ENCODE measurements around the gene S100Z. TPM values are rescaled to one million over a fixed set of nuclear protein-coding genes. Genes with fewer than 3 reads are reported as not detected.

The S100Z gene
- total and polyA plus RNA-seq, 7 donors = 0.25 to 0.69 (median 0.60) TPM; not detected in 4

- Histone ChIP-seq H3K36me3 (no peaks in the 10 kb centered on the region), H3K27me3 (no peaks in the 10 kb centered on the region), H3K4me1 (no peaks in the 10 kb centered on the region), H3K27ac (no peak overlapping the region), H3K9me3 (no peaks in the 10 kb centered on the region), H3K4me3 (no peak overlapping the region)
- intact Hi-C loops (cut with DNase I) = no loop called here
- no peak for DNase-seq
- 90 to 92% methylated on average over 2 of the region's 2 CpGs for WGBS, 2 donors
- TF ChIP-seq EP300 (IDR thresholded peaks at IDR 0.05) = no peak
- no peak for TF ChIP-seq CTCF (IDR thresholded peaks at IDR 0.05)
- no peak for TF ChIP-seq POLR2A (IDR thresholded peaks at IDR 0.05)
- no peak for TF ChIP-seq POLR2AphosphoS5 (IDR thresholded peaks at IDR 0.05)
Measured at GRCh38 chr5:76946090-76946489, 96.3 kb downstream of the S100Z start.

- no peaks in the 10 kb centered on the region for H3K4me1 ChIP-seq
- H3K27me3 ChIP-seq = no peaks in the 10 kb centered on the region
- intact Hi-C loops (cut with DNase I) = no loop called here
- H3K4me3 ChIP-seq = no peak overlapping the region
- WGBS, 2 donors = 66 to 67% methylated on average over 4 of the region's 4 CpGs
- H3K36me3 ChIP-seq = no peaks in the 10 kb centered on the region
- no peak overlapping the region for H3K27ac ChIP-seq
- H3K9me3 ChIP-seq = no peaks in the 10 kb centered on the region
- no peak for DNase-seq
- TF ChIP-seq POLR2AphosphoS5 (IDR thresholded peaks at IDR 0.05) (no peak), EP300 (IDR thresholded peaks at IDR 0.05) (no peak), POLR2A (IDR thresholded peaks at IDR 0.05) (no peak), CTCF (IDR thresholded peaks at IDR 0.05) (no peak)
Measured at GRCh38 chr5:76947082-76947503, 97.3 kb downstream of the S100Z start.

- Histone ChIP-seq H3K36me3 (no peaks in the 10 kb centered on the region), H3K4me3 (peak within 1 kb of the TSS in 3 of 4 donors; percentile 20 to 37 (median 37)), H3K27ac (no peak within 1 kb of the TSS), H3K4me1 (peaks cover 0 to 15% (median 6%) of the 10 kb centered on the region in 4 donors), H3K27me3 (peaks cover 12 to 31% (median 17%) of the 10 kb centered on the region in 3 donors), H3K9me3 (no peaks in the 10 kb centered on the region)
- intact Hi-C loops (cut with DNase I) = no loop called here
- WGBS, 2 donors = 31 to 46% methylated on average over 23 of the region's 23 CpGs
- DNase-seq = no peak
- TF ChIP-seq EP300 (IDR thresholded peaks at IDR 0.05) (no peak), CTCF (IDR thresholded peaks at IDR 0.05) (no peak), POLR2A (IDR thresholded peaks at IDR 0.05) (no peak), POLR2AphosphoS5 (IDR thresholded peaks at IDR 0.05) (no peak)
Measured at GRCh38 chr5:76952795-76953536, 103.2 kb downstream of the S100Z start, which contains the start of gene CRHBP. TSS of gene CRHBP (plus strand) at chr5:76953045. CDS start at chr5:76953135, 90 bp downstream.

- H3K4me3 ChIP-seq = peak overlapping the region in 3 of 4 donors; percentile 20 to 37 (median 37)
- intact Hi-C loops (cut with DNase I) = no loop called here
- TF ChIP-seq POLR2AphosphoS5 (IDR thresholded peaks at IDR 0.05) (no peak), EP300 (IDR thresholded peaks at IDR 0.05) (no peak), CTCF (IDR thresholded peaks at IDR 0.05) (no peak), POLR2A (IDR thresholded peaks at IDR 0.05) (no peak)
- no peaks in the 10 kb centered on the region for H3K36me3 ChIP-seq
- H3K9me3 ChIP-seq = no peaks in the 10 kb centered on the region
- no peak overlapping the region for H3K27ac ChIP-seq
- DNase-seq = no peak
- H3K27me3 ChIP-seq = peaks cover 12 to 31% (median 17%) of the 10 kb centered on the region in 3 donors
- H3K4me1 ChIP-seq = peaks cover 0 to 15% (median 6%) of the 10 kb centered on the region in 4 donors
- 2 to 11% methylated on average over 81 of the region's 81 CpGs for WGBS, 2 donors
Measured at GRCh38 chr5:76953551-76954382, 104.0 kb downstream of the S100Z start.
